GM19328 (cell line): ENCODE data around the gene NUMBL.
"Not testable (repeated sequence)": the region's sequence is repeated elsewhere in the genome, so short reads cannot be mapped to it uniquely, and the experiment has no call there.

Experiments
- ATAC-seq: cut with Tn5 transposase; IDR thresholded peaks from one replicate; pipeline ENCODE4 v1.9.1; 2021; ENCODE audit warnings: mild to moderate bottlenecking, moderate library complexity; ENCODE audit not compliant: unreplicated experiment

Gene NUMBL

GRCh38 chr19:40638327-40638726 lies 52.1 kb downstream of the NUMBL start:
- ATAC-seq, result no peak

GRCh38 chr19:40633207-40633606 lies 57.2 kb downstream of the NUMBL start:
- ATAC-seq, result no peak

GRCh38 chr19:40632311-40633036 lies 58.0 kb downstream of the NUMBL start:
- no peak for ATAC-seq

GRCh38 chr19:40630571-40631160 lies 59.8 kb downstream of the NUMBL start:
- no peak for ATAC-seq

GRCh38 chr19:40629346-40629745 lies 61.1 kb downstream of the NUMBL start:
- ATAC-seq, result no peak

GRCh38 chr19:40627486-40628279 lies 62.8 kb downstream of the NUMBL start:
- no peak for ATAC-seq

GRCh38 chr19:40626918-40627317 lies 63.5 kb downstream of the NUMBL start:
- ATAC-seq, result no peak

- ATAC-seq, result no peak
Measured at GRCh38 chr19:40625406-40626120, 64.9 kb downstream of the NUMBL start.

- not testable (repeated sequence) for ATAC-seq
Measured at GRCh38 chr19:40624369-40625153, 65.9 kb downstream of the NUMBL start.

GRCh38 chr19:40623403-40624251 lies 66.8 kb downstream of the NUMBL start:
- ATAC-seq, result no peak

- no peak for ATAC-seq
Measured at GRCh38 chr19:40622773-40623075, 67.7 kb downstream of the NUMBL start.

- ATAC-seq, result no peak
Measured at GRCh38 chr19:40621966-40622772, 68.3 kb downstream of the NUMBL start.

GRCh38 chr19:40621283-40621682 lies 69.2 kb downstream of the NUMBL start:
- ATAC-seq, result no peak

- no peak for ATAC-seq
Measured at GRCh38 chr19:40620161-40620485, 70.3 kb downstream of the NUMBL start.

- ATAC-seq, result no peak
Measured at GRCh38 chr19:40619333-40620160, 70.9 kb downstream of the NUMBL start.

- no peak for ATAC-seq
Measured at GRCh38 chr19:40617961-40618360, 72.5 kb downstream of the NUMBL start.

GRCh38 chr19:40616941-40617340 lies 73.5 kb downstream of the NUMBL start:
- ATAC-seq, result no peak

- ATAC-seq, result no peak
Measured at GRCh38 chr19:40616178-40616577, 74.3 kb downstream of the NUMBL start.
